ENCODE results near the gene CLTCL1. TPM values are rescaled to one million over a fixed set of nuclear protein-coding genes. Genes with fewer than 3 reads are reported as not detected.

The CLTCL1 gene
- total and polyA plus RNA-seq, 2 experiments from 2014 or later, result 6.6 to 15.1 TPM

DNA sequence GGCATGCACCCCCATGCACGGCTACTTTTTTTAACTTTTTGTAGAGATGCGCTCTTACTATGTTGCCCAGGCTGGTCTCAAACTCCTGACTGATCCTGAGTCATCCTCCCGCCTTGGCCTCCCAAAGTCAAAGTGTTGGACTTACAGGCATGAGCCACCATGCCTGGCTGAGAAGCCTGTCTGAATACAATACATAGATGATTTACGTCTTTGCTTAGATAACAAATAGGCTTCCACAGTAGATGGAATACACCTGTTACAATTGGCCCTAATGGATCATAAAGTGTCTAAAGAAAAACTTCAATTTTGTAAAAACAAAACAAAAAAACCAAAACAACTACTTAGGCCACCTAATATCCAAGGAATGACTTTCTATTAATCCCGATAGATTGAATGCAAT lies 13.0 kb upstream of the CLTCL1 start (continued):
- TF ChIP-seq, protein P1, sequence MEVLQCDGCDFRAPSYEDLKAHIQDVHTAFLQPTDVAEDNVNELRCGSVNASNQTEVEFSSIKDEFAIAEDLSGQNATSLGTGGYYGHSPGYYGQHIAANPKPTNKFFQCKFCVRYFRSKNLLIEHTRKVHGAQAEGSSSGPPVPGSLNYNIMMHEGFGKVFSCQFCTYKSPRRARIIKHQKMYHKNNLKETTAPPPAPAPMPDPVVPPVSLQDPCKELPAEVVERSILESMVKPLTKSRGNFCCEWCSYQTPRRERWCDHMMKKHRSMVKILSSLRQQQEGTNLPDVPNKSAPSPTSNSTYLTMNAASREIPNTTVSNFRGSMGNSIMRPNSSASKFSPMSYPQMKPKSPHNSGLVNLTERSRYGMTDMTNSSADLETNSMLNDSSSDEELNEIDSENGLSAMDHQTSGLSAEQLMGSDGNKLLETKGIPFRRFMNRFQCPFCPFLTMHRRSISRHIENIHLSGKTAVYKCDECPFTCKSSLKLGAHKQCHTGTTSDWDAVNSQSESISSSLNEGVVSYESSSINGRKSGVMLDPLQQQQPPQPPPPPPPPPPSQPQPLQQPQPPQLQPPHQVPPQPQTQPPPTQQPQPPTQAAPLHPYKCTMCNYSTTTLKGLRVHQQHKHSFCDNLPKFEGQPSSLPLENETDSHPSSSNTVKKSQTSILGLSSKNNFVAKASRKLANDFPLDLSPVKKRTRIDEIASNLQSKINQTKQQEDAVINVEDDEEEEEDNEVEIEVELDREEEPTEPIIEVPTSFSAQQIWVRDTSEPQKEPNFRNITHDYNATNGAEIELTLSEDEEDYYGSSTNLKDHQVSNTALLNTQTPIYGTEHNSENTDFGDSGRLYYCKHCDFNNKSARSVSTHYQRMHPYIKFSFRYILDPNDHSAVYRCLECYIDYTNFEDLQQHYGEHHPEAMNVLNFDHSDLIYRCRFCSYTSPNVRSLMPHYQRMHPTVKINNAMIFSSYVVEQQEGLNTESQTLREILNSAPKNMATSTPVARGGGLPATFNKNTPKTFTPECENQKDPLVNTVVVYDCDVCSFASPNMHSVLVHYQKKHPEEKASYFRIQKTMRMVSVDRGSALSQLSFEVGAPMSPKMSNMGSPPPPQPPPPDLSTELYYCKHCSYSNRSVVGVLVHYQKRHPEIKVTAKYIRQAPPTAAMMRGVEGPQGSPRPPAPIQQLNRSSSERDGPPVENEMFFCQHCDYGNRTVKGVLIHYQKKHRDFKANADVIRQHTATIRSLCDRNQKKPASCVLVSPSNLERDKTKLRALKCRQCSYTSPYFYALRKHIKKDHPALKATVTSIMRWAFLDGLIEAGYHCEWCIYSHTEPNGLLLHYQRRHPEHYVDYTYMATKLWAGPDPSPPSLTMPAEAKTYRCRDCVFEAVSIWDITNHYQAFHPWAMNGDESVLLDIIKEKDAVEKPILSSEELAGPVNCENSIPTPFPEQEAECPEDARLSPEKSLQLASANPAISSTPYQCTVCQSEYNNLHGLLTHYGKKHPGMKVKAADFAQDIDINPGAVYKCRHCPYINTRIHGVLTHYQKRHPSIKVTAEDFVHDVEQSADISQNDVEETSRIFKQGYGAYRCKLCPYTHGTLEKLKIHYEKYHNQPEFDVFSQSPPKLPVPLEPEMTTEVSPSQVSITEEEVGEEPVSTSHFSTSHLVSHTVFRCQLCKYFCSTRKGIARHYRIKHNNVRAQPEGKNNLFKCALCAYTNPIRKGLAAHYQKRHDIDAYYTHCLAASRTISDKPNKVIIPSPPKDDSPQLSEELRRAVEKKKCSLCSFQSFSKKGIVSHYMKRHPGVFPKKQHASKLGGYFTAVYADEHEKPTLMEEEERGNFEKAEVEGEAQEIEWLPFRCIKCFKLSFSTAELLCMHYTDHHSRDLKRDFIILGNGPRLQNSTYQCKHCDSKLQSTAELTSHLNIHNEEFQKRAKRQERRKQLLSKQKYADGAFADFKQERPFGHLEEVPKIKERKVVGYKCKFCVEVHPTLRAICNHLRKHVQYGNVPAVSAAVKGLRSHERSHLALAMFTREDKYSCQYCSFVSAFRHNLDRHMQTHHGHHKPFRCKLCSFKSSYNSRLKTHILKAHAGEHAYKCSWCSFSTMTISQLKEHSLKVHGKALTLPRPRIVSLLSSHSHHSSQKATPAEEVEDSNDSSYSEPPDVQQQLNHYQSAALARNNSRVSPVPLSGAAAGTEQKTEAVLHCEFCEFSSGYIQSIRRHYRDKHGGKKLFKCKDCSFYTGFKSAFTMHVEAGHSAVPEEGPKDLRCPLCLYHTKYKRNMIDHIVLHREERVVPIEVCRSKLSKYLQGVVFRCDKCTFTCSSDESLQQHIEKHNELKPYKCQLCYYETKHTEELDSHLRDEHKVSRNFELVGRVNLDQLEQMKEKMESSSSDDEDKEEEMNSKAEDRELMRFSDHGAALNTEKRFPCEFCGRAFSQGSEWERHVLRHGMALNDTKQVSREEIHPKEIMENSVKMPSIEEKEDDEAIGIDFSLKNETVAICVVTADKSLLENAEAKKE (CRISPR knock-in tag; IDR thresholded peaks at IDR 0.05), result no peak
- TF ChIP-seq ZNF331 (CRISPR knock-in tag; IDR thresholded peaks at IDR 0.05; ENCODE audit: low read depth) (no peak), POLR2AphosphoS5 (IDR thresholded peaks at IDR 0.05; ENCODE audit: low read depth) (no peak), STAT1 (IDR thresholded peaks at IDR 0.05; ENCODE audit: unreplicated experiment) (no peak), ZNF114 (CRISPR knock-in tag; IDR thresholded peaks at IDR 0.05) (no peak), NANOG (IDR thresholded peaks at IDR 0.05; ENCODE audit: borderline replicate concordance) (no peak), EZH2 (IDR thresholded peaks at IDR 0.05; ENCODE audit: low read depth, unreplicated experiment) (no peak), CREB1 (CRISPR knock-in tag; IDR thresholded peaks at IDR 0.05; ENCODE audit: low read depth) (no peak), CTCF (conservative IDR thresholded peaks at IDR 0.05; ENCODE audit: low read depth in 2 of 2) (no peak), JUNB (IDR thresholded peaks at IDR 0.05; ENCODE audit: unreplicated experiment) (no peak)
- TF ChIP-seq, protein P2, sequence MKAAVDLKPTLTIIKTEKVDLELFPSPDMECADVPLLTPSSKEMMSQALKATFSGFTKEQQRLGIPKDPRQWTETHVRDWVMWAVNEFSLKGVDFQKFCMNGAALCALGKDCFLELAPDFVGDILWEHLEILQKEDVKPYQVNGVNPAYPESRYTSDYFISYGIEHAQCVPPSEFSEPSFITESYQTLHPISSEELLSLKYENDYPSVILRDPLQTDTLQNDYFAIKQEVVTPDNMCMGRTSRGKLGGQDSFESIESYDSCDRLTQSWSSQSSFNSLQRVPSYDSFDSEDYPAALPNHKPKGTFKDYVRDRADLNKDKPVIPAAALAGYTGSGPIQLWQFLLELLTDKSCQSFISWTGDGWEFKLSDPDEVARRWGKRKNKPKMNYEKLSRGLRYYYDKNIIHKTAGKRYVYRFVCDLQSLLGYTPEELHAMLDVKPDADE (IDR thresholded peaks at IDR 0.05), result no peak

Measured in GM23338 (cell line).